K562 (cell line): ENCODE results near the gene WDR3. TPM values are rescaled to one million over a fixed set of nuclear protein-coding genes. Genes with fewer than 3 reads are reported as not detected.

ENCODE experiments used
- BRCA1 ChIP-seq, 2 experiments: fragments of 450-650 bp in 1 of 2; sonication (generic) in 1 of 2; formaldehyde crosslinking in 1 of 2; IDR thresholded peaks; 2 replicates each; pipeline versions ENCODE4 v1.5.0 to v1.6.1; 2017 to 2020; ENCODE audit warnings: mild to moderate bottlenecking in 1 of 2, missing genetic modification reagents in 1 of 2
- MYNN ChIP-seq, 2 experiments: sonication (generic); formaldehyde crosslinking in 1 of 2; IDR thresholded peaks; 2 replicates each; pipeline versions ENCODE4 v1.5.0 to v1.6.1; 2016 to 2020; ENCODE audit warnings: antibody characterized with exemption in 1 of 2, missing genetic modification reagents in 1 of 2
- RAD21 ChIP-seq, 2 experiments: fragments of 250-450 bp in 1 of 2; fragments of 450-650 bp in 1 of 2; sonication (Bioruptor Pico) in 1 of 2; formaldehyde crosslinking in 1 of 2; IDR thresholded peaks in 1 of 2; conservative IDR thresholded peaks in 1 of 2; 2 replicates each; pipeline versions ENCODE4 v1.4.0 to v1.8.0; 2020 to 2022; ENCODE audit warnings: mild to moderate bottlenecking in 2 of 2, moderate library complexity in 1 of 2
- RB1 ChIP-seq: fragments of 450-650 bp; IDR thresholded peaks from 2 replicates; pipeline ENCODE4 v1.6.1; 2017; ENCODE audit warnings: low read depth, mild to moderate bottlenecking
- RCOR1 ChIP-seq, 2 experiments: IDR thresholded peaks; 2 replicates each; pipeline ENCODE4 v1.6.1; 2012; ENCODE audit warnings: low read depth in 2 of 2, low read length in 2 of 2, borderline replicate concordance in 1 of 2, improper control_type of control experiment in 1 of 2
- RFX5 ChIP-seq: IDR thresholded peaks from 2 replicates; pipeline ENCODE4 v1.6.1; 2011; ENCODE audit warnings: low read depth, mild to moderate bottlenecking, improper control_type of control experiment, low read length
- RUNX1 ChIP-seq: sonication (generic); IDR thresholded peaks from 2 replicates; pipeline ENCODE4 v1.6.1; 2016; ENCODE audit warnings: antibody characterized with exemption, low read depth
- SMAD3 ChIP-seq: fragments of 450-650 bp; formaldehyde crosslinking; conservative IDR thresholded peaks from 2 replicates; pipeline ENCODE4 v1.4.0; 2020; ENCODE audit warnings: mild to moderate bottlenecking
- ZNF766 ChIP-seq: fragments of 200-800 bp; sonication (Bioruptor generic); conservative IDR thresholded peaks from 2 replicates; pipeline ENCODE4 v1.6.1; 2016; ENCODE audit warnings: missing genetic modification characterization, missing compliant biosample characterization
- ZZZ3 ChIP-seq: fragments of 450-650 bp; IDR thresholded peaks from 2 replicates; pipeline ENCODE4 v1.6.1; 2016; ENCODE audit warnings: antibody characterized with exemption, mild to moderate bottlenecking, moderate library complexity
- polyA plus RNA-seq, 8 experiments: library from polyadenylated mRNA; depleted of rRNA in 4 of 8; stranded (reverse) in 5 of 8; unstranded in 3 of 8; fragments of >200 nt; fragmentation: Nextera tagmentation in 2 of 8; fragmentation: Illumina TruSeq in 1 of 8; extraction: Ambion mirVana in 2 of 8; extraction: Trizol in 1 of 8; gene quantifications; 2 replicates each; pipeline versions ENCODE4 v1.2.1 to v1.2.3, GENCODE V29; 2011 to 2014; ENCODE audit warnings: inconsistent platforms in 1 of 8, missing spikeins in 1 of 8
- total RNA-seq, 7 experiments: library from RNA; depleted of rRNA in 6 of 7; stranded (reverse); fragments of >200 nt in 6 of 7; fragmentation: Illumina TruSeq in 2 of 7; extraction: Trizol in 2 of 7; gene quantifications; 2 replicates each; pipeline versions ENCODE4 v1.2.1 to v1.2.3, GENCODE V29; 2011 to 2021; ENCODE audit warnings: low replicate concordance in 1 of 7
- TF ChIP-seq, protein P1 (sequence below), 2 experiments: fragments of 450-650 bp in 1 of 2; sonication (generic) in 1 of 2; formaldehyde crosslinking in 1 of 2; IDR thresholded peaks; 2 replicates each; pipeline versions ENCODE4 v1.7.1 to v1.9.0; 2016 to 2022; ENCODE audit warnings: inconsistent platforms in 1 of 2, mild to moderate bottlenecking in 1 of 2, missing genetic modification reagents in 1 of 2
- TF ChIP-seq, protein P2 (sequence below): IDR thresholded peaks from 2 replicates; pipeline ENCODE4 v1.6.1; 2012; ENCODE audit warnings: low read depth, low read length, improper control_type of control experiment, borderline replicate concordance
- TF ChIP-seq, protein P3 (sequence below): IDR thresholded peaks from 3 replicates; pipeline ENCODE4 v1.6.1; 2011; ENCODE audit warnings: borderline replicate concordance, mild to moderate bottlenecking, moderate library complexity; ENCODE audit not compliant: insufficient read length; ENCODE audit errors: extremely low read depth

The WDR3 gene
- total and polyA plus RNA-seq, 9 of the 15 experiments (the other 6 are each of a cell fraction or from before 2014, with no cell fraction given) = 40.6 to 122 (median 76.5) TPM

DNA sequence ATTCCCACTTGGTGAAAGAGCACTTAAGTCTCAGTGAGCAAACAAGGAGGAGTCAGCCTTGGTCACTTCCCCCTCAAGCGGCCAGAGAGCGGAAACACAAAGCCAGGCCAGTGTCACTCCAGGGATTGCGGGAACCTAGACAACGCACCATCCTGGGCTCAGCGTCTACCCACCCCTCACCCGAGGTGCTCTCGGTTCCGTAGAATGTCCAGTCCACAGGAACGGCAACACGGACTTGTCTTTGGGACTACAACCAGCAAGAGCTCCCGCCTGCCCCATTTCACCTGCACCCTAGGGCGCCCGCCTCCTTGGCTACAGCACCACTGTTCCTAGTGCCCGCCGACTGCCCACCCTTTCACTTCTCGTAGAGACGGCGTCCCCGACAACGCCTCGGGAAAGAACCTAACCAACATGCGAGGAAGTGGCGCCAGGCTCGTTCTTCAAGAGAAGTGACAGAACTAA, 627 bp upstream of the WDR3 start (continued):
- TF ChIP-seq RCOR1 (IDR thresholded peaks at IDR 0.05; ENCODE audit: borderline replicate concordance in 1 of 2, low read depth in 2 of 2, low read length in 2 of 2) (peak in 1 of 2 experiments; percentile 46; a peak in 1 of 4 replicates), BRCA1 (IDR thresholded peaks at IDR 0.05) (no peak), BRCA1 (CRISPR knock-in tag; IDR thresholded peaks at IDR 0.05) (peak; percentile 95; the same call in 1 of the 2 replicates), RAD21 (CRISPR knock-in tag; conservative IDR thresholded peaks at IDR 0.05 in 1 of 2, IDR thresholded peaks at IDR 0.05 in 1 of 2) (peak in 1 of 2 experiments; percentile 16; a peak in 1 of 4 replicates), MYNN (IDR thresholded peaks at IDR 0.05) (no peak), MYNN (CRISPR knock-in tag; IDR thresholded peaks at IDR 0.05) (no peak), RFX5 (no peak), RUNX1 (no peak), SMAD3 (CRISPR knock-in tag) (no peak), ZNF766 (CRISPR knock-in tag) (no peak), ZZZ3 (no peak), RB1 (0 out of 2 replicates have a peak, but pooled peaks have one; percentile 25)
- TF ChIP-seq, protein P1, sequence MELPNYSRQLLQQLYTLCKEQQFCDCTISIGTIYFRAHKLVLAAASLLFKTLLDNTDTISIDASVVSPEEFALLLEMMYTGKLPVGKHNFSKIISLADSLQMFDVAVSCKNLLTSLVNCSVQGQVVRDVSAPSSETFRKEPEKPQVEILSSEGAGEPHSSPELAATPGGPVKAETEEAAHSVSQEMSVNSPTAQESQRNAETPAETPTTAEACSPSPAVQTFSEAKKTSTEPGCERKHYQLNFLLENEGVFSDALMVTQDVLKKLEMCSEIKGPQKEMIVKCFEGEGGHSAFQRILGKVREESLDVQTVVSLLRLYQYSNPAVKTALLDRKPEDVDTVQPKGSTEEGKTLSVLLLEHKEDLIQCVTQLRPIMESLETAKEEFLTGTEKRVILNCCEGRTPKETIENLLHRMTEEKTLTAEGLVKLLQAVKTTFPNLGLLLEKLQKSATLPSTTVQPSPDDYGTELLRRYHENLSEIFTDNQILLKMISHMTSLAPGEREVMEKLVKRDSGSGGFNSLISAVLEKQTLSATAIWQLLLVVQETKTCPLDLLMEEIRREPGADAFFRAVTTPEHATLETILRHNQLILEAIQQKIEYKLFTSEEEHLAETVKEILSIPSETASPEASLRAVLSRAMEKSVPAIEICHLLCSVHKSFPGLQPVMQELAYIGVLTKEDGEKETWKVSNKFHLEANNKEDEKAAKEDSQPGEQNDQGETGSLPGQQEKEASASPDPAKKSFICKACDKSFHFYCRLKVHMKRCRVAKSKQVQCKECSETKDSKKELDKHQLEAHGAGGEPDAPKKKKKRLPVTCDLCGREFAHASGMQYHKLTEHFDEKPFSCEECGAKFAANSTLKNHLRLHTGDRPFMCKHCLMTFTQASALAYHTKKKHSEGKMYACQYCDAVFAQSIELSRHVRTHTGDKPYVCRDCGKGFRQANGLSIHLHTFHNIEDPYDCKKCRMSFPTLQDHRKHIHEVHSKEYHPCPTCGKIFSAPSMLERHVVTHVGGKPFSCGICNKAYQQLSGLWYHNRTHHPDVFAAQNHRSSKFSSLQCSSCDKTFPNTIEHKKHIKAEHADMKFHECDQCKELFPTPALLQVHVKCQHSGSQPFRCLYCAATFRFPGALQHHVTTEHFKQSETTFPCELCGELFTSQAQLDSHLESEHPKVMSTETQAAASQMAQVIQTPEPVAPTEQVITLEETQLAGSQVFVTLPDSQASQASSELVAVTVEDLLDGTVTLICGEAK (IDR thresholded peaks at IDR 0.05) = no peak
- TF ChIP-seq, protein P1 (CRISPR knock-in tag; IDR thresholded peaks at IDR 0.05) = no peak
- TF ChIP-seq, protein P2, sequence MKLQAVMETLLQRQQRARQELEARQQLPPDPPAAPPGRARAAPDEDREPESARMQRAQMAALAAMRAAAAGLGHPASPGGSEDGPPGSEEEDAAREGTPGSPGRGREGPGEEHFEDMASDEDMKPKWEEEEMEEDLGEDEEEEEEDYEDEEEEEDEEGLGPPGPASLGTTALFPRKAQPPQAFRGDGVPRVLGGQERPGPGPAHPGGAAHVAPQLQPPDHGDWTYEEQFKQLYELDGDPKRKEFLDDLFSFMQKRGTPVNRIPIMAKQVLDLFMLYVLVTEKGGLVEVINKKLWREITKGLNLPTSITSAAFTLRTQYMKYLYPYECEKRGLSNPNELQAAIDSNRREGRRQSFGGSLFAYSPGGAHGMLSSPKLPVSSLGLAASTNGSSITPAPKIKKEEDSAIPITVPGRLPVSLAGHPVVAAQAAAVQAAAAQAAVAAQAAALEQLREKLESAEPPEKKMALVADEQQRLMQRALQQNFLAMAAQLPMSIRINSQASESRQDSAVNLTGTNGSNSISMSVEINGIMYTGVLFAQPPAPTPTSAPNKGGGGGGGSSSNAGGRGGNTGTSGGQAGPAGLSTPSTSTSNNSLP = no peak
- TF ChIP-seq, protein P3, sequence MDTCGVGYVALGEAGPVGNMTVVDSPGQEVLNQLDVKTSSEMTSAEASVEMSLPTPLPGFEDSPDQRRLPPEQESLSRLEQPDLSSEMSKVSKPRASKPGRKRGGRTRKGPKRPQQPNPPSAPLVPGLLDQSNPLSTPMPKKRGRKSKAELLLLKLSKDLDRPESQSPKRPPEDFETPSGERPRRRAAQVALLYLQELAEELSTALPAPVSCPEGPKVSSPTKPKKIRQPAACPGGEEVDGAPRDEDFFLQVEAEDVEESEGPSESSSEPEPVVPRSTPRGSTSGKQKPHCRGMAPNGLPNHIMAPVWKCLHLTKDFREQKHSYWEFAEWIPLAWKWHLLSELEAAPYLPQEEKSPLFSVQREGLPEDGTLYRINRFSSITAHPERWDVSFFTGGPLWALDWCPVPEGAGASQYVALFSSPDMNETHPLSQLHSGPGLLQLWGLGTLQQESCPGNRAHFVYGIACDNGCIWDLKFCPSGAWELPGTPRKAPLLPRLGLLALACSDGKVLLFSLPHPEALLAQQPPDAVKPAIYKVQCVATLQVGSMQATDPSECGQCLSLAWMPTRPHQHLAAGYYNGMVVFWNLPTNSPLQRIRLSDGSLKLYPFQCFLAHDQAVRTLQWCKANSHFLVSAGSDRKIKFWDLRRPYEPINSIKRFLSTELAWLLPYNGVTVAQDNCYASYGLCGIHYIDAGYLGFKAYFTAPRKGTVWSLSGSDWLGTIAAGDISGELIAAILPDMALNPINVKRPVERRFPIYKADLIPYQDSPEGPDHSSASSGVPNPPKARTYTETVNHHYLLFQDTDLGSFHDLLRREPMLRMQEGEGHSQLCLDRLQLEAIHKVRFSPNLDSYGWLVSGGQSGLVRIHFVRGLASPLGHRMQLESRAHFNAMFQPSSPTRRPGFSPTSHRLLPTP = no peak
